SHP77 treated with DMSO at 0.1 percent for 48 hours (cell line): ENCODE data around the gene ESRRG.

ENCODE experiments used
- DNase-seq: peaks from one replicate; lab custom pipeline; 2025; lab: John Stamatoyannopoulos, UW

The ESRRG gene

GRCh38 chr1:216627252-216627651, 96.0 kb downstream of the ESRRG start:
- DNase-seq = no peak

- no peak for DNase-seq
These were observed 96.7 kb downstream of the ESRRG start for GRCh38 chr1:216626394-216627067.

- no peak for DNase-seq
These were observed 101.7 kb downstream of the ESRRG start for GRCh38 chr1:216621536-216621935.

GRCh38 chr1:216617081-216617875, 106.0 kb downstream of the ESRRG start:
- no peak for DNase-seq

GRCh38 chr1:216616425-216616824, 106.8 kb downstream of the ESRRG start:
- no peak for DNase-seq

GRCh38 chr1:216614011-216614934, 109.0 kb downstream of the ESRRG start:
- DNase-seq = no peak

- no peak for DNase-seq
These were observed 110.9 kb downstream of the ESRRG start for GRCh38 chr1:216612291-216612690.

- DNase-seq = no peak
These were observed 116.0 kb downstream of the ESRRG start for GRCh38 chr1:216607067-216607697.

GRCh38 chr1:216606047-216606637, 117.1 kb downstream of the ESRRG start:
- DNase-seq = no peak

GRCh38 chr1:216604771-216605170, 118.5 kb downstream of the ESRRG start:
- DNase-seq = no peak

- peak; percentile 51 for DNase-seq
These were observed 122.3 kb downstream of the ESRRG start for GRCh38 chr1:216600730-216601609.

GRCh38 chr1:216599851-216600250, 123.4 kb downstream of the ESRRG start:
- DNase-seq = no peak

- no peak for DNase-seq
These were observed 124.8 kb downstream of the ESRRG start for GRCh38 chr1:216598448-216598847.

GRCh38 chr1:216596281-216596862, 126.9 kb downstream of the ESRRG start:
- DNase-seq = no peak

- DNase-seq = no peak
These were observed 135.5 kb downstream of the ESRRG start for GRCh38 chr1:216587715-216588114.

GRCh38 chr1:216582151-216582550, 141.1 kb downstream of the ESRRG start:
- DNase-seq = no peak

- DNase-seq = no peak
These were observed 142.6 kb downstream of the ESRRG start for GRCh38 chr1:216580538-216581057.

GRCh38 chr1:216576234-216576937, 146.8 kb downstream of the ESRRG start:
- DNase-seq = no peak

GRCh38 chr1:216566641-216567205, 156.5 kb downstream of the ESRRG start:
- no peak for DNase-seq
